ENCODE results near the gene PLCH2.

The PLCH2 gene

GRCh38 chr1:2460996-2461751 lies 14.9 kb upstream of the PLCH2 start:
- DNase-seq: no peak

GRCh38 chr1:2462819-2463218 lies 13.3 kb upstream of the PLCH2 start:
- no peak for DNase-seq

- no peak for DNase-seq
These were observed 12.7 kb upstream of the PLCH2 start for GRCh38 chr1:2463396-2463795.

GRCh38 chr1:2465371-2466269 lies 10.5 kb upstream of the PLCH2 start:
- DNase-seq: peak in 1 of 2 experiments; percentile 26

GRCh38 chr1:2466270-2466665 lies 9.8 kb upstream of the PLCH2 start:
- no peak for DNase-seq

GRCh38 chr1:2466958-2467554 lies 9.0 kb upstream of the PLCH2 start:
- no peak for DNase-seq

GRCh38 chr1:2468041-2468472 lies 8.0 kb upstream of the PLCH2 start:
- no peak for DNase-seq

- no peak for DNase-seq
These were observed 7.5 kb upstream of the PLCH2 start for GRCh38 chr1:2468540-2468939.

- DNase-seq: no peak
These were observed 6.8 kb upstream of the PLCH2 start for GRCh38 chr1:2469103-2469940.

- no peak for DNase-seq
These were observed 5.6 kb upstream of the PLCH2 start for GRCh38 chr1:2470290-2471158.

GRCh38 chr1:2471159-2471471 lies 5.0 kb upstream of the PLCH2 start:
- DNase-seq: no peak

- DNase-seq: no peak
These were observed 4.5 kb upstream of the PLCH2 start for GRCh38 chr1:2471587-2472001.

- DNase-seq: no peak
These were observed 4.0 kb upstream of the PLCH2 start for GRCh38 chr1:2472109-2472508.

- peak; percentile 20 to 31 for DNase-seq
These were observed 3.4 kb upstream of the PLCH2 start for GRCh38 chr1:2472561-2473177.

- DNase-seq: no peak
These were observed 2.9 kb upstream of the PLCH2 start for GRCh38 chr1:2473198-2473597.

GRCh38 chr1:2474104-2474844 lies 1.8 kb upstream of the PLCH2 start:
- DNase-seq: no peak

- DNase-seq: no peak
These were observed 1.1 kb upstream of the PLCH2 start for GRCh38 chr1:2474933-2475371.

GRCh38 chr1:2475571-2475970 lies 518 bp upstream of the PLCH2 start:
- DNase-seq: no peak

- DNase-seq: no peak
These were observed 1.2 kb downstream of the PLCH2 start for GRCh38 chr1:2477309-2477708.

GRCh38 chr1:2477791-2478499 lies 1.9 kb downstream of the PLCH2 start:
- DNase-seq: no peak

Data from NCI-H2081 (cell line).